ENCODE data around the gene CNPPD1. TPM values are rescaled to one million over a fixed set of nuclear protein-coding genes. Genes with fewer than 3 reads are reported as not detected.

CNPPD1 gene
- polyA plus RNA-seq, 1 experiment, result 29.9 TPM

- Histone ChIP-seq H3K9me3 (ENCODE audit: control insufficient read depth, insufficient read depth, low read length) (no peaks in the 10 kb centered on the region; the same call in 1 of the 2 replicates), H3K4me3 (ENCODE audit: low read depth, low read length) (no peak overlapping the region), H3K27ac (ENCODE audit: low read depth, low read length) (no peak overlapping the region), H3K27me3 (ENCODE audit: control insufficient read depth, insufficient read depth, low read length) (no peaks in the 10 kb centered on the region)
- DNase-seq (ENCODE audit: low read depth, low spot score), result no peak
- no peak for TF ChIP-seq CTCF (IDR thresholded peaks at IDR 0.05; ENCODE audit: low read depth, low read length)
- POLR2A ChIA-PET, result interaction anchor here (4.6 kb wide), 1 partner anchor 14 kb away, joined by 37 read pairs; the partner anchor contains the start of gene ZFAND2B
- CTCF ChIA-PET, result interaction anchor here (1.6 kb wide), 1 partner anchor 74 kb away, joined by 7 read pairs; no protein-coding TSS in a partner anchor
These were observed 44.1 kb upstream of the CNPPD1 start for GRCh38 chr2:219220652-219221402.

- CTCF ChIA-PET, result interaction anchor here (0.6 to 1.6 kb wide), 2 partner anchors 75 kb away, joined by 3 to 7 read pairs; no protein-coding TSS in a partner anchor
- no peaks in the 10 kb centered on the region for H3K27me3 ChIP-seq (ENCODE audit: control insufficient read depth, insufficient read depth, low read length)
- H3K9me3 ChIP-seq (ENCODE audit: control insufficient read depth, insufficient read depth, low read length), result no peaks in the 10 kb centered on the region; the same call in 1 of the 2 replicates
- DNase-seq (ENCODE audit: low read depth, low spot score), result no peak
- POLR2A ChIA-PET, result interaction anchor here (4.6 kb wide), 1 partner anchor 13 kb away, joined by 37 read pairs; the partner anchor contains the start of gene ZFAND2B
- H3K4me3 ChIP-seq (ENCODE audit: low read depth, low read length), result no peak overlapping the region
- TF ChIP-seq CTCF (IDR thresholded peaks at IDR 0.05; ENCODE audit: low read depth, low read length), result no peak
- no peak overlapping the region for H3K27ac ChIP-seq (ENCODE audit: low read depth, low read length)
These were observed 43.2 kb upstream of the CNPPD1 start for GRCh38 chr2:219219784-219220532.

- TF ChIP-seq CTCF (IDR thresholded peaks at IDR 0.05; ENCODE audit: low read depth, low read length), result no peak
- peak within 1 kb of the TSS; percentile 69 for H3K4me3 ChIP-seq (ENCODE audit: low read depth, low read length)
- POLR2A ChIA-PET, result interaction anchor here (0.6 to 4.6 kb wide), 10 partner anchors 11 to 90 kb away, joined by 3 to 37 read pairs (median 6); partner anchors contain the start of genes ANKZF1, ATG9A, CNPPD1 and DNAJB2
- no peaks in the 10 kb centered on the region for H3K27me3 ChIP-seq (ENCODE audit: control insufficient read depth, insufficient read depth, low read length)
- CTCF ChIA-PET, result interaction anchor here (0.5 to 1.5 kb wide), 4 partner anchors 59 to 239 kb away, joined by 3 to 4 read pairs (median 3); no protein-coding TSS in a partner anchor
- DNase-seq (ENCODE audit: low read depth, low spot score), result peak; percentile 84
- no peaks in the 10 kb centered on the region; the same call in 1 of the 2 replicates for H3K9me3 ChIP-seq (ENCODE audit: control insufficient read depth, insufficient read depth, low read length)
- H3K27ac ChIP-seq (ENCODE audit: low read depth, low read length), result peak within 1 kb of the TSS; percentile 96
These were observed 42.3 kb upstream of the CNPPD1 start, which contains the start of gene ABCB6 for GRCh38 chr2:219218732-219219701. Gene ABCB6 (minus strand): TSS chr2:219218958. CDS start chr2:219218673, 285 bp downstream.

GRCh38 chr2:219218217-219218731, 41.5 kb upstream of the CNPPD1 start:
- Histone ChIP-seq H3K27me3 (ENCODE audit: control insufficient read depth, insufficient read depth, low read length) (no peaks in the 10 kb centered on the region), H3K9me3 (ENCODE audit: control insufficient read depth, insufficient read depth, low read length) (no peaks in the 10 kb centered on the region; the same call in 1 of the 2 replicates), H3K4me3 (ENCODE audit: low read depth, low read length) (peak overlapping the region; percentile 69), H3K27ac (ENCODE audit: low read depth, low read length) (peak overlapping the region; percentile 96)
- no peak for DNase-seq (ENCODE audit: low read depth, low spot score)
- no peak for TF ChIP-seq CTCF (IDR thresholded peaks at IDR 0.05; ENCODE audit: low read depth, low read length)
- ChIA-PET CTCF (interaction anchor here (0.5 to 1.5 kb wide), 3 partner anchors 60 to 238 kb away, joined by 3 to 4 read pairs (median 3); no protein-coding TSS in a partner anchor), POLR2A (interaction anchor here (0.6 to 4.6 kb wide), 14 partner anchors 11 to 169 kb away, joined by 3 to 37 read pairs (median 5); partner anchors contain the start of genes ANKZF1, ATG9A, CNPPD1 and DNAJB2)
